ENCODE data around the gene GABRA5. TPM values are rescaled to one million over a fixed set of nuclear protein-coding genes. Genes with fewer than 3 reads are reported as not detected.

GABRA5 gene
- total and polyA plus RNA-seq, 10 of the 15 experiments (the other 5 are each of a cell fraction or from before 2014, with no cell fraction given) = 0.10 TPM; not detected in 9

DNA sequence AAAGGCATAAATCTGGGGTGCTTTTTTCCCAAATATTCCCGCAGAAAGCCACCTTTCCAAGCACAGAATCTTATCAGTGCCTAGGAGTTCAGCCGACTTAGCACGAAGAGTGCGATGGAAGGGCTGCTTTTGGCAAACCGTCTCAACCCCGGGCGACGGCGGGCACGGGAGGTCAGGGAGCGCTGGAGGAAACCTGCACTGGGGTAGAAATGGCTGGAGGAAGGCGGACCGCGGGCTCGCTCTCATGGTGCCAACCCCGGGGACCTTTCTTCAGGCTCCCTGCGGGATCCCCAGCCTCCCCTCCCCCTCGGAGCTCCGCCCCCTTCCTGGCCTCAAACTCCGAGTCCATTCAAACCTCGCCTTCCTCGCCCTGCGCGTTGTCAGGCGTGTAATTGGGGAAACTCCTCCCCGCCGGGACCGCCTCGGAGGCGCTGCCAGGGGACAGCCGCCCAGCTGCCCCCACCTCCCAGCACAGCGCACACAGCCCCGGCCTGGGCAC, 103.9 kb downstream of the GABRA5 start, which contains the start of gene GABRG3:
Gene GABRG3, plus strand, starts transcription at position 470 of the 499 bp plus-strand sequence.
- BruUV-seq (replicated peaks) = no TSS peak
- DNase-seq (ENCODE audit: low read depth, low spot score) (no peak), ATAC-seq (no peak), FAIRE-seq (no peak)
- ChIA-PET CTCF (no interaction called here), SMC1A (ENCODE audit: uncharacterized antibody, unreplicated experiment) (no interaction called here), POLR2A (no interaction called here), RAD21 (ENCODE audit: unreplicated experiment) (no interaction called here)
- H3K27ac ChIP-seq (ENCODE audit: control insufficient read depth, insufficient read depth) = no peak within 1 kb of the TSS
- H3K9me3 ChIP-seq (replicated peaks; ENCODE audit: control insufficient read depth, insufficient read depth, low read length) = no peaks in the 10 kb centered on the region; the same call in 2 of the 3 replicates
- H3K4me2 ChIP-seq (ENCODE audit: control insufficient read depth, insufficient read depth) = no peak within 1 kb of the TSS
- no peak for TF ChIP-seq HCFC1 (IDR thresholded peaks at IDR 0.05; ENCODE audit: low read length)
- TF ChIP-seq, protein P1, sequence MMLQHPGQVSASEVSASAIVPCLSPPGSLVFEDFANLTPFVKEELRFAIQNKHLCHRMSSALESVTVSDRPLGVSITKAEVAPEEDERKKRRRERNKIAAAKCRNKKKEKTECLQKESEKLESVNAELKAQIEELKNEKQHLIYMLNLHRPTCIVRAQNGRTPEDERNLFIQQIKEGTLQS (IDR thresholded peaks at IDR 0.05; ENCODE audit: borderline replicate concordance, extremely low read depth, low read depth, low read length) = no peak
- TF ChIP-seq, protein P2, sequence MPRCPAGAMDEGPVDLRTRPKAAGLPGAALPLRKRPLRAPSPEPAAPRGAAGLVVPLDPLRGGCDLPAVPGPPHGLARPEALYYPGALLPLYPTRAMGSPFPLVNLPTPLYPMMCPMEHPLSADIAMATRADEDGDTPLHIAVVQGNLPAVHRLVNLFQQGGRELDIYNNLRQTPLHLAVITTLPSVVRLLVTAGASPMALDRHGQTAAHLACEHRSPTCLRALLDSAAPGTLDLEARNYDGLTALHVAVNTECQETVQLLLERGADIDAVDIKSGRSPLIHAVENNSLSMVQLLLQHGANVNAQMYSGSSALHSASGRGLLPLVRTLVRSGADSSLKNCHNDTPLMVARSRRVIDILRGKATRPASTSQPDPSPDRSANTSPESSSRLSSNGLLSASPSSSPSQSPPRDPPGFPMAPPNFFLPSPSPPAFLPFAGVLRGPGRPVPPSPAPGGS (IDR thresholded peaks at IDR 0.05; ENCODE audit: borderline replicate concordance, insufficient read depth, low read depth, low read length, poor library complexity, severe bottlenecking) = no peak
- TF ChIP-seq SMAD5 (IDR thresholded peaks at IDR 0.05; ENCODE audit: low read depth) = no peak
- TF ChIP-seq ASH2L (IDR thresholded peaks at IDR 0.05; ENCODE audit: borderline replicate concordance, low read depth) = no peak
- H3K9ac ChIP-seq (ENCODE audit: control insufficient read depth, insufficient read depth, low read length) = no peak within 1 kb of the TSS
- no peaks in the 10 kb centered on the region for H3K27me3 ChIP-seq (replicated peaks in 1 of 2; ENCODE audit: control insufficient read depth in 2 of 2, insufficient read depth in 2 of 2, low read length in 1 of 2)
- no peak within 1 kb of the TSS for H2AFZ ChIP-seq (ENCODE audit: control insufficient read depth, low read depth, low read length)
- in situ Hi-C loops (cut with MboI) (no loop called here), intact Hi-C loops (cut with micrococcal nuclease; ENCODE audit: unreplicated experiment) (loop anchor here (10.0 kb wide), 1 partner anchor 64 kb away; no protein-coding TSS in a partner anchor)
- WGBS (ENCODE audit: insufficient coverage, insufficient replicate concordance, low lambda C conversion rate, missing lambda C conversion rate) = 87% methylated on average over 9 of the region's 33 CpGs
- no peaks in the 10 kb centered on the region for H3K79me2 ChIP-seq (ENCODE audit: control insufficient read depth, insufficient read depth, low read length)
- H3K36me3 ChIP-seq (ENCODE audit: control insufficient read depth in 2 of 2, insufficient read depth in 2 of 2, low read length in 1 of 2) = no peaks in the 10 kb centered on the region
- H3K4me1 ChIP-seq (ENCODE audit: control insufficient read depth, insufficient read depth, low read length) = no peaks in the 10 kb centered on the region
- H3K4me3 ChIP-seq = no peak within 1 kb of the TSS
- H4K20me1 ChIP-seq (ENCODE audit: control insufficient read depth, insufficient read depth) = no peaks in the 10 kb centered on the region

All from GM12878 (cell line).